Epithelial cell of prostate (primary cell): Measurements from ENCODE around the gene ITPK1.
"Not testable (repeated sequence)": the region's sequence is repeated elsewhere in the genome, so short reads cannot be mapped to it uniquely, and the experiment has no call there.

ENCODE experiments used
- DNase-seq: peaks from one replicate; pipeline ENCODE4 v3.0.0-alpha.2; 2011; ENCODE audit warnings: low read depth, low spot score
- H3K27ac ChIP-seq: fragments of 450-650 bp; 2 replicates; pipeline ENCODE4 v1.5.1; 2017; ENCODE audit warnings: mild to moderate bottlenecking

Gene ITPK1

GRCh38 chr14:93132472-93133065, 16.8 kb upstream of the ITPK1 start:
- H3K27ac ChIP-seq: no peak overlapping the region
- no peak for DNase-seq

GRCh38 chr14:93131257-93131820, 15.6 kb upstream of the ITPK1 start:
- H3K27ac ChIP-seq: not testable (repeated sequence)

GRCh38 chr14:93128725-93129459, 13.2 kb upstream of the ITPK1 start:
- no peak overlapping the region for H3K27ac ChIP-seq
- DNase-seq: no peak

More at GRCh38 chr14:93131257-93131820, 15.6 kb upstream of the ITPK1 start:
- not testable (repeated sequence) for DNase-seq

GRCh38 chr14:93126111-93126510, 10.4 kb upstream of the ITPK1 start:
- no peak for DNase-seq
- no peak overlapping the region for H3K27ac ChIP-seq

GRCh38 chr14:93122826-93123225, 7.1 kb upstream of the ITPK1 start:
- DNase-seq: no peak
- no peak overlapping the region for H3K27ac ChIP-seq

GRCh38 chr14:93121030-93121834, 5.5 kb upstream of the ITPK1 start:
- H3K27ac ChIP-seq: no peak overlapping the region
- no peak for DNase-seq

GRCh38 chr14:93120517-93120916, 4.8 kb upstream of the ITPK1 start:
- no peak overlapping the region for H3K27ac ChIP-seq
- no peak for DNase-seq

- no peak for DNase-seq
These were observed 1.0 kb upstream of the ITPK1 start for GRCh38 chr14:93116676-93117200.

GRCh38 chr14:93115069-93115820, 480 bp downstream of the ITPK1 start:
- peak overlapping the region; percentile 92 for H3K27ac ChIP-seq
- peak; percentile 36 for DNase-seq

More at GRCh38 chr14:93116676-93117200, 1.0 kb upstream of the ITPK1 start:
- H3K27ac ChIP-seq: peak overlapping the region; percentile 92

GRCh38 chr14:93114713-93115068, 1.0 kb downstream of the ITPK1 start:
- no peak for DNase-seq
- H3K27ac ChIP-seq: peak overlapping the region; percentile 92

GRCh38 chr14:93114068-93114710, 1.5 kb downstream of the ITPK1 start:
- H3K27ac ChIP-seq: peak overlapping the region; percentile 92
- DNase-seq: no peak

GRCh38 chr14:93113678-93114067, 2.1 kb downstream of the ITPK1 start:
- peak overlapping the region; percentile 92 for H3K27ac ChIP-seq
- DNase-seq: no peak

GRCh38 chr14:93112891-93113677, 2.6 kb downstream of the ITPK1 start:
- DNase-seq: peak; percentile 36
- peak overlapping the region; percentile 92 for H3K27ac ChIP-seq

GRCh38 chr14:93111541-93111940, 4.2 kb downstream of the ITPK1 start:
- H3K27ac ChIP-seq: not testable (repeated sequence)

GRCh38 chr14:93110856-93111419, 4.8 kb downstream of the ITPK1 start:
- DNase-seq: no peak
- no peak overlapping the region for H3K27ac ChIP-seq

More at GRCh38 chr14:93111541-93111940, 4.2 kb downstream of the ITPK1 start:
- not testable (repeated sequence) for DNase-seq

- no peak overlapping the region for H3K27ac ChIP-seq
- no peak for DNase-seq
These were observed 5.9 kb downstream of the ITPK1 start for GRCh38 chr14:93109572-93110481.

- H3K27ac ChIP-seq: no peak overlapping the region
These were observed 7.6 kb downstream of the ITPK1 start for GRCh38 chr14:93108105-93108504.

More at GRCh38 chr14:93108105-93108504, 7.6 kb downstream of the ITPK1 start:
- DNase-seq: no peak
